GM12801 (cell line): Measurements from ENCODE around the gene ACVR1B.

Experiments
- CTCF ChIP-seq: IDR thresholded peaks from one replicate; pipeline ENCODE4 v1.5.1; 2011; ENCODE audit warnings: control low read depth; ENCODE audit not compliant: insufficient read length; ENCODE audit errors: extremely low read depth

The ACVR1B gene

GRCh38 chr12:51955702-51956101 is 4.2 kb downstream of the ACVR1B start:
- TF ChIP-seq CTCF, result no peak

- no peak for TF ChIP-seq CTCF
Observed at GRCh38 chr12:51958542-51958941, 7.0 kb downstream of the ACVR1B start.

GRCh38 chr12:51959211-51959610 is 7.7 kb downstream of the ACVR1B start:
- TF ChIP-seq CTCF, result no peak

GRCh38 chr12:51959921-51960320 is 8.4 kb downstream of the ACVR1B start:
- TF ChIP-seq CTCF, result no peak

GRCh38 chr12:51960488-51960887 is 9.0 kb downstream of the ACVR1B start:
- no peak for TF ChIP-seq CTCF

GRCh38 chr12:51960890-51961289 is 9.4 kb downstream of the ACVR1B start:
- no peak for TF ChIP-seq CTCF

GRCh38 chr12:51961834-51962233 is 10.3 kb downstream of the ACVR1B start:
- no peak for TF ChIP-seq CTCF

GRCh38 chr12:51962737-51963136 is 11.2 kb downstream of the ACVR1B start:
- no peak for TF ChIP-seq CTCF
